ENCODE results near the gene EIF4G2.

EIF4G2 gene

GRCh38 chr11:10771457-10771856 is 37.3 kb downstream of the EIF4G2 start:
- no peak for DNase-seq (ENCODE audit: low spot score)

GRCh38 chr11:10770626-10771254 is 38.0 kb downstream of the EIF4G2 start:
- DNase-seq (ENCODE audit: low spot score), result peak; percentile 72

GRCh38 chr11:10764412-10764811 is 44.3 kb downstream of the EIF4G2 start:
- DNase-seq (ENCODE audit: low spot score), result no peak

DNA sequence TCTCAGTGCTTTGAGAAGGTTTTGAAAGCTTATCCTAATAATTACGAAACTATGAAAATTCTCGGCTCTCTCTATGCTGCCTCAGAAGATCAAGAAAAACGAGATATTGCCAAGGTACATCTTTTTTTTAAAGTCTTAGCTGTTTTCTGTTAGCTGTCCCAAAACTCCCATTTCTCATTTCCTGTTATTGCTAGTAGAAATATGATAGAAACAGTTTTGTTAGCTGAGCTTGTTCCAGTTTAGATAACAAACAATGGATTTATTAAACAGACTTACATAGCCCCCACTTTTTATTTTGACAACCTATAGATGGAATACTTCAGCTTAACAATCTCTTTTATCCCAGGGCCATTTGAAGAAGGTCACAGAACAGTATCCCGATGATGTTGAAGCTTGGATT is 45.0 kb downstream of the EIF4G2 start:
- DNase-seq (ENCODE audit: low spot score), result no peak

GRCh38 chr11:10762913-10763421 is 45.8 kb downstream of the EIF4G2 start:
- DNase-seq (ENCODE audit: low spot score), result no peak

DNA sequence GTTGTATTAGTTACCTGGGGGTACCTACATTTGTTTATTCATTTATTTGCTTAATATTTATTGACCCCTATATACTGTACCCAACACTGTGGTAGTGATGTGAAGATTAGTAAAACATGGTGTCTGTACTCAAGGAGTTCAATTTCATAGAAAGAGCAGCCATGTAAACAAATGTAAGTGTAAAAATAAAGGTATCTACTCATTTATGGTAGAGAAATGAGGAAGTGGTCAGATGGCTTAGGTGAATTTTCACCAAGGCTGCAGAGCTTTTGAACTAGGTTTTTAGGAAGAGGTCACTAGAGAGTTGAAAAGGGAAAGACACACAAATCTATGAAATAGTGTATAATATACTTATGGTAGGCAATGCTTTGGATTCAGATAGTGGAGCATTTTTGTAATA is 46.5 kb downstream of the EIF4G2 start:
- DNase-seq (ENCODE audit: low spot score), result no peak

DNA sequence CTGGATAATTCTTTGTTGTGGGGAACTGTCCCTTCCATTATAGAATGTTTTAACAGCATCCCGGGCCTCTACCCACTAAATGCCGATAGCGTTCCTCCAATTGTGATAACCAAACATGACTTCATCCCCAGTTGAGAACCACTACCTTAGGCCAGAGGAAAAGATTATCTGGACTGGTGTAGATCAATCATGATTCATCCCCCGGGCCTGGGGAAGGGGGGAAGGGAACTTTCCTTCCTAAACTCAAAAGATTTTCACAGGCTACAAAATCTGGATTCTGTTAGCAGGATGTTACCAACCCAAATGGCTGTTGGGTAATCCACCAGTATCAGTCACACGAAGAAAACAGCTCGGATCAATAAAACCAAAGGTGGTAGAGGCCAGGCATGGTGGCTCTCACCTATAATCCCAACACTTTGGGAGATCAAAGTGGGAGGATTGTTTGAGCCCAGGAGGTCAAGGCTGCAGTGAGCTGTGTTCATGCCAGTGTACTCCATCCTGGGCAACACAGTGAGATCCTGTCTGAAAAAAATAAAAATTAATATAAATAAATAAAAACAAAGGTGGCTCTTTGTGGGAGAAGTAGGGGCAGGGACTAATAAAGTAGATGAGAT is 47.5 kb downstream of the EIF4G2 start:
- DNase-seq (ENCODE audit: low spot score), result no peak

DNA sequence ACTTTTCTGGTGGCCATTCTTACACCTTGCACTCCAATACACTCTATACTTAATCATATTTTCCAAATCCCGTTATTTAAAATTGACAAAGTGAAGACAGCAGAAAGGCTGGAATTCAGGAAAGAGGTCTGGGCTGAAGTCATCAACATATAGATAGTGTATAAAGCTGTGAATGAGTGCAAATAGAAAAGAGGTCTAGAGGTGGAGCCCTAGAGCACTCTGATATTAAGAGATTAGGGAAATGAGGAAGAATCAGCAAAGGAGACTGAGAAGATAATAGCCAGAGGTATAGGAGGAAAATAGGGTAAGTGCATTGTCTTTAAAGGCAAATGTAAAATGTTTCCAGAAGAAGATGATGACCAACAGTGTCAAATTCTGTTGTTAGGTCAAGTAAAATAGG is 49.8 kb downstream of the EIF4G2 start:
- DNase-seq (ENCODE audit: low spot score), result no peak

GRCh38 chr11:10752486-10752885 is 56.2 kb downstream of the EIF4G2 start:
- no peak for DNase-seq (ENCODE audit: low spot score)

DNA sequence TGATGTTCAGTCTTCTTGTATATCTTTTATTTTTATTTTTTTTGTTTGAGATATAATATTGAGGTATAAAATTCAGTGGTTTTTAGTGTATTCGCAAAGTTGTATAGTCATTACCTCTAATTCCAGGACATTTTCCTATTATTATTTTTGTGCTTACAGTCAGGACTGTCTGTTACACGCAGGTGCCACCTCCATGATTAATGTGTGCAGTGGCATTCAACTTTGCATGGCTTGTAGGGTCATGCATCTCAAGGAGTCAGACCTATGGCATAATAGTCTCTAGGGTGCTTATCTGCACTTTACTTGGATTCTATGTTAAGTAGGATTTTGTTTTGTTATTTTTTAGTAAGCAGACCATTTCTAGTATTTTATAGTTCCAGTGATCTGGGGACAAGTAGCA is 56.7 kb downstream of the EIF4G2 start:
- no peak for DNase-seq (ENCODE audit: low spot score)

DNA sequence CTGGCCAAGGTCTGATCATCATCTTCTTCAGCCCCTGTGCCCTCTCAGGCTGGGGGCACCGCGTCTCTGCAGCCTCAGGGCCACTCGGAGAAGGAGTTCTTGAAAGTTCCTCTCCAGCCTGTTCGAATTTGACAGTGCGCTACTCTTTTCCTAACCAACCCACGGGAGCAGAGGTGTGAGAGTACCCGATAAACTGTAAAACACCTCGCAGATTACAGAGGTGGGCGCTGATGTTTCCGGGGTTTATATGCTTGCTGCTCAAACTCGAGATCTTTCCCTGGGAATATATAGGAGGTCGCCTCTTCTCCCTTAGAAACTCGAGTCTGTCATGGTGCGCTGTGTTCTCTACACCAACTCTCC is 57.2 kb downstream of the EIF4G2 start:
- DNase-seq (ENCODE audit: low spot score), result no peak

DNA sequence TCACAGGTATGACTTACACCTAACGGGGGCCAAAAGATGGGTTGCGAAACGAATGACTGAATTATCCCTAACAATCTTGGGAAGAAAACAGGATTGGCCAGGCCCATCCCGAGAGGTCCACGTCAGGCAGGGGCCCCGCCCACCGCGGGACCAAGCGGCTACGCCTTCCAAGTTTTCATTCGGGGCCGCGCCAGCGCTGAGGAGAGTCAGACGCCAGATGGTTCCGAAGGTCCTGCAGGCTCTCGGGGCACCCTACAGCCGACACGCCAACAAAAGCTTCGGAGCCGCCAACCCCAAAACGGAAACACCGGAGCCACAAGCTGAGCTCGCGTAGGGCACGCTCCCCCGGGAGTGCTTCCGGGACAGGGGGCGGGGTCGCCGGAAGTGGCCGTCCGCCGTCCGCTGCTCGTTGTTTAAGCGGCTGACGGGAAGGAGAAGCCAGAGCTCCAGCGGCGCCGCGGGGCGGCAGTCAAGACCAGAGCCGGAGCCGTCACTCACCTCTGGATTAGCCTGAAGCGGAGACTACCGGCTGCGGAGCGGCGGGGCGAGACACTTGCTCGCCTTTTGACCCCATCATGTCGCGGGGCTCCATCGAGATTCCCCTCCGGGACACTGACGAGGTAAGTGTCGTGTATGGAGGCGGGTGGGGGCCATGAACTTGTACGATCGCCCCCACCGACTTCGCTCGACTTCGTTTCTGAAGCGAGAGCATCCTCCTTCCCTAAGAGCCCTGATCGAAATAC is 57.7 kb downstream of the EIF4G2 start, which contains the start of gene CTR9:
Gene CTR9 (plus strand): TSS at position 409 of the 743 bp plus-strand sequence. CDS start 167 bp downstream, at position 576.
- peak; percentile 88 for DNase-seq (ENCODE audit: low spot score)

GRCh38 chr11:10749476-10749875 is 59.2 kb downstream of the EIF4G2 start:
- no peak for DNase-seq (ENCODE audit: low spot score)

GRCh38 chr11:10747733-10748132 is 61.0 kb downstream of the EIF4G2 start:
- DNase-seq (ENCODE audit: low spot score), result no peak

All from iPS-NIHi11 (cell line).